ENCODE measurements around the gene KY.
A peak's percentile ranks its signal among the peaks of the same experiment; 100 is the strongest.

KY gene

GRCh38 chr3:134672571-134672970 lies 21.7 kb upstream of the KY start:
- H3K4me3 ChIP-seq (ENCODE audit: low read depth, low read length), result no peak overlapping the region

- H3K4me3 ChIP-seq (ENCODE audit: low read depth, low read length), result no peak overlapping the region
Measured at GRCh38 chr3:134667956-134668355, 17.1 kb upstream of the KY start.

- no peak overlapping the region for H3K4me3 ChIP-seq (ENCODE audit: low read depth, low read length)
Measured at GRCh38 chr3:134667406-134667805, 16.6 kb upstream of the KY start.

- H3K4me3 ChIP-seq (ENCODE audit: low read depth, low read length), result no peak overlapping the region
Measured at GRCh38 chr3:134666885-134667284, 16.1 kb upstream of the KY start.

- H3K4me3 ChIP-seq (ENCODE audit: low read depth, low read length), result no peak overlapping the region
Measured at GRCh38 chr3:134666466-134666865, 15.6 kb upstream of the KY start.

- no peak overlapping the region for H3K4me3 ChIP-seq (ENCODE audit: low read depth, low read length)
Measured at GRCh38 chr3:134666052-134666451, 15.2 kb upstream of the KY start.

GRCh38 chr3:134665243-134665642 lies 14.4 kb upstream of the KY start:
- H3K4me3 ChIP-seq (ENCODE audit: low read depth, low read length), result no peak overlapping the region

GRCh38 chr3:134663721-134664456 lies 13.1 kb upstream of the KY start:
- H3K4me3 ChIP-seq (ENCODE audit: low read depth, low read length), result no peak overlapping the region

GRCh38 chr3:134660046-134660441 lies 9.2 kb upstream of the KY start:
- no peak overlapping the region for H3K4me3 ChIP-seq (ENCODE audit: low read depth, low read length)

GRCh38 chr3:134659391-134660045 lies 8.7 kb upstream of the KY start:
- no peak overlapping the region for H3K4me3 ChIP-seq (ENCODE audit: low read depth, low read length)

GRCh38 chr3:134658555-134658954 lies 7.7 kb upstream of the KY start:
- H3K4me3 ChIP-seq (ENCODE audit: low read depth, low read length), result no peak overlapping the region

- no peak overlapping the region for H3K4me3 ChIP-seq (ENCODE audit: low read depth, low read length)
Measured at GRCh38 chr3:134656211-134656800, 5.5 kb upstream of the KY start.

- H3K4me3 ChIP-seq (ENCODE audit: low read depth, low read length), result no peak overlapping the region
Measured at GRCh38 chr3:134655706-134656105, 4.9 kb upstream of the KY start.

GRCh38 chr3:134654031-134654430 lies 3.2 kb upstream of the KY start:
- H3K4me3 ChIP-seq (ENCODE audit: low read depth, low read length), result no peak overlapping the region

- no peak overlapping the region for H3K4me3 ChIP-seq (ENCODE audit: low read depth, low read length)
Measured at GRCh38 chr3:134652886-134653630, 2.2 kb upstream of the KY start.

GRCh38 chr3:134652409-134652831 lies 1.6 kb upstream of the KY start:
- H3K4me3 ChIP-seq (ENCODE audit: low read depth, low read length), result no peak overlapping the region

- peak overlapping the region; percentile 5 for H3K4me3 ChIP-seq (ENCODE audit: low read depth, low read length)
Measured at GRCh38 chr3:134651347-134652041, 672 bp upstream of the KY start.

GRCh38 chr3:134649106-134649705 lies 1.6 kb downstream of the KY start:
- H3K4me3 ChIP-seq (ENCODE audit: low read depth, low read length), result no peak overlapping the region

GRCh38 chr3:134647902-134648760 lies 2.7 kb downstream of the KY start:
- no peak overlapping the region for H3K4me3 ChIP-seq (ENCODE audit: low read depth, low read length)

- no peak overlapping the region for H3K4me3 ChIP-seq (ENCODE audit: low read depth, low read length)
Measured at GRCh38 chr3:134646086-134646485, 4.7 kb downstream of the KY start.
